GM21825 (cell line): ENCODE measurements around the gene CD44.

Source experiments
- ATAC-seq: cut with Tn5 transposase; IDR thresholded peaks from one replicate; pipeline ENCODE4 v1.9.1; 2021; ENCODE audit warnings: mild to moderate bottlenecking, moderate library complexity; ENCODE audit not compliant: unreplicated experiment

CD44 gene

GRCh38 chr11:35173616-35174566 lies 34.9 kb downstream of the CD44 start:
- peak; percentile 29 for ATAC-seq

GRCh38 chr11:35174666-35175065 lies 35.7 kb downstream of the CD44 start:
- ATAC-seq, result no peak

GRCh38 chr11:35177370-35177769 lies 38.4 kb downstream of the CD44 start:
- no peak for ATAC-seq

- no peak for ATAC-seq
These were observed 39.3 kb downstream of the CD44 start for GRCh38 chr11:35178067-35178805.

GRCh38 chr11:35178873-35179272 lies 39.9 kb downstream of the CD44 start:
- no peak for ATAC-seq

GRCh38 chr11:35179466-35180135 lies 40.6 kb downstream of the CD44 start:
- ATAC-seq, result no peak

GRCh38 chr11:35180317-35181233 lies 41.6 kb downstream of the CD44 start:
- ATAC-seq, result no peak

GRCh38 chr11:35182317-35182939 lies 43.5 kb downstream of the CD44 start:
- ATAC-seq, result peak; percentile 68

GRCh38 chr11:35183326-35183925 lies 44.5 kb downstream of the CD44 start:
- ATAC-seq, result no peak

GRCh38 chr11:35185696-35186095 lies 46.7 kb downstream of the CD44 start:
- no peak for ATAC-seq

GRCh38 chr11:35187996-35188395 lies 49.0 kb downstream of the CD44 start:
- no peak for ATAC-seq

GRCh38 chr11:35190804-35191348 lies 51.9 kb downstream of the CD44 start:
- no peak for ATAC-seq

- no peak for ATAC-seq
These were observed 53.4 kb downstream of the CD44 start for GRCh38 chr11:35192347-35192746.

GRCh38 chr11:35193767-35194166 lies 54.8 kb downstream of the CD44 start:
- ATAC-seq, result no peak

GRCh38 chr11:35197292-35197691 lies 58.3 kb downstream of the CD44 start:
- no peak for ATAC-seq

GRCh38 chr11:35200811-35201341 lies 61.9 kb downstream of the CD44 start:
- no peak for ATAC-seq

GRCh38 chr11:35204614-35205013 lies 65.6 kb downstream of the CD44 start:
- no peak for ATAC-seq

- no peak for ATAC-seq
These were observed 67.6 kb downstream of the CD44 start for GRCh38 chr11:35206616-35207015.
